Trophoblast cell (in vitro differentiated cells and primary cell): ENCODE data around the gene LINGO3.

ENCODE experiments used
- DNase-seq, 2 donors: peaks; one replicate each; pipeline ENCODE4 v3.0.0-alpha.2; 2016
- H2AFZ ChIP-seq: 2 replicates; pipeline ENCODE4 v1.6.1; 2013; ENCODE audit warnings: low read length, moderate library complexity, mild to moderate bottlenecking; ENCODE audit not compliant: insufficient read depth, poor library complexity
- H2AK5ac ChIP-seq: 2 replicates; pipeline ENCODE4 v1.6.1; 2013; ENCODE audit warnings: mild to moderate bottlenecking, low read length
- H2BK120ac ChIP-seq: 2 replicates; pipeline ENCODE4 v1.6.1; 2013; ENCODE audit warnings: low read length, mild to moderate bottlenecking, moderate library complexity; ENCODE audit not compliant: insufficient read depth, poor library complexity
- H2BK12ac ChIP-seq: 2 replicates; pipeline ENCODE4 v1.6.1; 2013; ENCODE audit warnings: mild to moderate bottlenecking, low read length, moderate library complexity
- H2BK5ac ChIP-seq: 2 replicates; pipeline ENCODE4 v1.6.1; 2013; ENCODE audit warnings: low read length, low read depth, moderate library complexity, mild to moderate bottlenecking; ENCODE audit not compliant: poor library complexity
- H3K14ac ChIP-seq: 2 replicates; pipeline ENCODE4 v1.6.1; 2013; ENCODE audit warnings: mild to moderate bottlenecking, low read length
- H3K18ac ChIP-seq: 2 replicates; pipeline ENCODE4 v1.6.1; 2013; ENCODE audit warnings: mild to moderate bottlenecking, low read length
- H3K23ac ChIP-seq: 2 replicates; pipeline ENCODE4 v1.6.1; 2013; ENCODE audit warnings: low read length
- H3K27ac ChIP-seq: 2 replicates; pipeline ENCODE4 v1.5.1; 2013; ENCODE audit warnings: low read depth, mild to moderate bottlenecking, inconsistent platforms, low read length, moderate library complexity
- H3K27me3 ChIP-seq: 2 replicates; pipeline ENCODE4 v1.6.1; 2013; ENCODE audit warnings: inconsistent platforms, mild to moderate bottlenecking, low read length, moderate library complexity; ENCODE audit not compliant: insufficient read depth
- H3K36me3 ChIP-seq, 2 experiments: 1 replicate in 1 of 2; 2 replicates in 1 of 2; pipeline ENCODE4 v1.6.1; 2013; ENCODE audit warnings: low read length in 2 of 2, mild to moderate bottlenecking in 2 of 2, moderate library complexity in 1 of 2; ENCODE audit not compliant: insufficient read depth in 2 of 2, control insufficient read depth in 1 of 2
- H3K4ac ChIP-seq: 2 replicates; pipeline ENCODE4 v1.6.1; 2013; ENCODE audit warnings: low read depth, mild to moderate bottlenecking, low read length, moderate library complexity
- H3K4me1 ChIP-seq, 2 experiments: 1 replicate in 1 of 2; 2 replicates in 1 of 2; pipeline ENCODE4 v1.6.1; 2013; ENCODE audit warnings: low read length in 2 of 2, mild to moderate bottlenecking in 2 of 2, moderate library complexity in 1 of 2; ENCODE audit not compliant: insufficient read depth in 2 of 2, control insufficient read depth in 1 of 2
- H3K4me2 ChIP-seq: 2 replicates; pipeline ENCODE4 v1.6.1; 2013; ENCODE audit warnings: inconsistent platforms, mild to moderate bottlenecking, low read length, moderate library complexity
- H3K4me3 ChIP-seq: 2 replicates; pipeline ENCODE4 v1.5.1; 2013; ENCODE audit warnings: mild to moderate bottlenecking, low read depth, low read length, inconsistent platforms
- H3K79me1 ChIP-seq: one replicate; pipeline ENCODE4 v1.6.1; 2013; ENCODE audit warnings: low read length
- H3K79me2 ChIP-seq: 2 replicates; pipeline ENCODE4 v1.6.1; 2013; ENCODE audit warnings: low read length, mild to moderate bottlenecking; ENCODE audit not compliant: control insufficient read depth, insufficient read depth, poor library complexity
- H3K9ac ChIP-seq: 2 replicates; pipeline ENCODE4 v1.6.1; 2013; ENCODE audit warnings: mild to moderate bottlenecking, low read length
- H3K9me3 ChIP-seq: 2 replicates; pipeline ENCODE4 v1.6.1; 2013; ENCODE audit warnings: low read depth, mild to moderate bottlenecking, control low read depth, inconsistent platforms, low read length; ENCODE audit not compliant: insufficient read depth
- H4K12ac ChIP-seq: 2 replicates; pipeline ENCODE4 v1.6.1; 2013; ENCODE audit warnings: low read depth, mild to moderate bottlenecking, low read length, moderate library complexity
- H4K8ac ChIP-seq: 2 replicates; pipeline ENCODE4 v1.6.1; 2013; ENCODE audit warnings: low read depth, mild to moderate bottlenecking, low read length, moderate library complexity
- H4K91ac ChIP-seq: one replicate; pipeline ENCODE4 v1.6.1; 2013; ENCODE audit warnings: low read depth, mild to moderate bottlenecking, low read length, moderate library complexity
- WGBS: extraction: QIAGEN DNeasy Blood & Tissue Kit; methylation state at CpG from one replicate; pipeline ENCODE4 v1.1.7; 2013; ENCODE audit warnings: missing lambda C conversion rate; ENCODE audit not compliant: insufficient read length, insufficient coverage; ENCODE audit errors: extremely low coverage; 5-methylcytosine and 5-hydroxymethylcytosine counted together

LINGO3 gene

DNA sequence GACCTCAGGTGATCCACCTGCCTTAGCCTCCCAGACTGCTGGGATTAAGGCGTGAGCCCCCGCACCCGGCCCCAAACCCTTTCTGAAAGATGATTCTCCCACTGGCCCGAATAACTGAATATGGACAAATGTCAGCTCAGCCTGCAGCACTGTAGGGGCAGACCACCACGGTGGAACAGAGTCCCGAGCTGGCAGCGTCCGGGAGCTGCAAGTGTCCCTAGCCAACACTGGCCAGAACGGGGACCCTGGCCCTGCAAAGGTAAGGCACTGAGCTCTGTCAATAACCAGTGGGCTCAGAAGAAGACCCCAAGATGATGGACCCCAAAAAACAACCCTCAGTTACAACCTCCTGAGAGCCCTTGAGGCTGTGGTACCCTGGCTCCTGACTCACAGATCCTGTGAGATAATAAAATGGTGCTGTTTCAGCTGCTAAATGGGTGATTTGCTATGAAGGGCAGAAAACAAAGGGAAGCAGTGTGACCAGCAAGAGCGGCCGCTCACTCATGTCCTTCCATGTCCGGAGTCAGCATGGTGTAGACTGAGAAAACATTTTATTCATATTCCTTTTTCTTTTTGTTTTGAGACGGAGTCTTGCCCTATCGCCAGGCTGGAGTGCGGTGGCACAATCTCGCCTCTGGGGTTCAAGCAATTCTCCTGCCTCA is 18.9 kb upstream of the LINGO3 start:
- H3K79me1 ChIP-seq, result peaks cover 8% of the 10 kb centered on the region
- no peak overlapping the region for H3K18ac ChIP-seq
- H3K27ac ChIP-seq, result no peak overlapping the region
- no peaks in the 10 kb centered on the region for H3K9me3 ChIP-seq
- no peak overlapping the region for H3K14ac ChIP-seq
- no peak overlapping the region for H4K12ac ChIP-seq
- H3K79me2 ChIP-seq, result peaks cover 10% of the 10 kb centered on the region
- no CpG with 5 or more reads among the region's 16 CpGs for WGBS
- H4K8ac ChIP-seq, result no peak overlapping the region
- no peaks in the 10 kb centered on the region for H3K27me3 ChIP-seq
- no peak overlapping the region for H2AK5ac ChIP-seq
- no peak overlapping the region for H3K4ac ChIP-seq
- peaks cover 35 to 38% of the 10 kb centered on the region in 2 experiments for H3K36me3 ChIP-seq
- no peak overlapping the region for H3K4me3 ChIP-seq
- H2BK120ac ChIP-seq, result no peak overlapping the region
- DNase-seq, result no peak
- H2BK5ac ChIP-seq, result no peak overlapping the region
- no peak overlapping the region for H3K9ac ChIP-seq
- no peak overlapping the region for H3K4me2 ChIP-seq
- H3K23ac ChIP-seq, result no peak overlapping the region
- H2BK12ac ChIP-seq, result no peak overlapping the region
- H2AFZ ChIP-seq, result no peak overlapping the region
- H3K4me1 ChIP-seq, result peaks cover 8 to 19% of the 10 kb centered on the region in 2 experiments
- H4K91ac ChIP-seq, result no peak overlapping the region

DNA sequence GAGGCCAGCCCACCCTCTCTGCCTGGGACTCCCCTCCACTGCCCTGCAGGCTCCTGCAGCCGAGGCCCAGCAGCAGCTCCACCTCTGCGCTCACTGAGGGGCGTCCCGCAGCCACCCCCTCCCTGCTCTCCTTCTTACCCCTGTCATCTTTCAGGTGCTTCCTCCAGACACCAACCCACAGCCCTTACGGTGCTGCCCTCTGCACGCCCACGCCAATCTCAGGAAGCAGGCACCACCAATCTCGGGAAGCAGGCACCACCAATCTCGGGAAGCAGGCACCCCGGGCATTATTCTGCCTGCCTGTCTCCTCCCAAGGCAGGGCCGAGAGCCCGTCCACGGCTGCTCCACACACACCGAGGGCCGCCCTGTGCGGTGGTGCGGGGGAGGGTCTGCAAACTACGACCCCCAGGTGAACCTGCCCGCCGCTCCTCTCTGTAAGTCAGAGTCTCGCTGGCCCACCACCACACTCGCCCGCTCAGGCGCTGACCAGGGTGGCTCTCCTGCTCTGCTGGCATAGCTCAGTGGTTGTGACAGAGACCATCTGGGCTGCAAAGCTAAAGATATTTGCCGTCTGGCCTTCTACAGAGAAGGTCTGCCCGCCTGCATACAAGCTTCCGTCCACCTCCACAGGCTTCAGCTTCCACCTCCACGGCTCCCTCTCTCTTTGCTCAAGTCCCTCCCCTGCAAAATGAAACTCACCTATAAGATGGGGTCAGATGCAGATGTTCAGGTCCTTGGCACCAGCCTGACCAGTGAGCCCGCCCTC is 17.5 kb upstream of the LINGO3 start:
- no peaks in the 10 kb centered on the region for H3K27me3 ChIP-seq
- H3K36me3 ChIP-seq, result peaks cover 45 to 49% of the 10 kb centered on the region in 2 experiments
- no peak overlapping the region for H2BK5ac ChIP-seq
- H3K27ac ChIP-seq, result no peak overlapping the region
- H3K4me3 ChIP-seq, result no peak overlapping the region
- no peak overlapping the region for H3K4ac ChIP-seq
- H4K8ac ChIP-seq, result no peak overlapping the region
- H3K23ac ChIP-seq, result no peak overlapping the region
- H4K12ac ChIP-seq, result no peak overlapping the region
- no peak overlapping the region for H3K14ac ChIP-seq
- H2BK120ac ChIP-seq, result no peak overlapping the region
- peaks cover 8 to 15% of the 10 kb centered on the region in 2 experiments for H3K4me1 ChIP-seq
- no peak for DNase-seq
- H2AK5ac ChIP-seq, result no peak overlapping the region
- no peak overlapping the region for H2BK12ac ChIP-seq
- H3K4me2 ChIP-seq, result no peak overlapping the region
- WGBS, result no CpG with 5 or more reads among the region's 29 CpGs
- H4K91ac ChIP-seq, result no peak overlapping the region
- no peak overlapping the region for H2AFZ ChIP-seq
- H3K9me3 ChIP-seq, result peaks cover 2% of the 10 kb centered on the region
- no peak overlapping the region for H3K18ac ChIP-seq
- H3K79me2 ChIP-seq, result peaks cover 10% of the 10 kb centered on the region
- H3K9ac ChIP-seq, result no peak overlapping the region
- H3K79me1 ChIP-seq, result peaks cover 8% of the 10 kb centered on the region

DNA sequence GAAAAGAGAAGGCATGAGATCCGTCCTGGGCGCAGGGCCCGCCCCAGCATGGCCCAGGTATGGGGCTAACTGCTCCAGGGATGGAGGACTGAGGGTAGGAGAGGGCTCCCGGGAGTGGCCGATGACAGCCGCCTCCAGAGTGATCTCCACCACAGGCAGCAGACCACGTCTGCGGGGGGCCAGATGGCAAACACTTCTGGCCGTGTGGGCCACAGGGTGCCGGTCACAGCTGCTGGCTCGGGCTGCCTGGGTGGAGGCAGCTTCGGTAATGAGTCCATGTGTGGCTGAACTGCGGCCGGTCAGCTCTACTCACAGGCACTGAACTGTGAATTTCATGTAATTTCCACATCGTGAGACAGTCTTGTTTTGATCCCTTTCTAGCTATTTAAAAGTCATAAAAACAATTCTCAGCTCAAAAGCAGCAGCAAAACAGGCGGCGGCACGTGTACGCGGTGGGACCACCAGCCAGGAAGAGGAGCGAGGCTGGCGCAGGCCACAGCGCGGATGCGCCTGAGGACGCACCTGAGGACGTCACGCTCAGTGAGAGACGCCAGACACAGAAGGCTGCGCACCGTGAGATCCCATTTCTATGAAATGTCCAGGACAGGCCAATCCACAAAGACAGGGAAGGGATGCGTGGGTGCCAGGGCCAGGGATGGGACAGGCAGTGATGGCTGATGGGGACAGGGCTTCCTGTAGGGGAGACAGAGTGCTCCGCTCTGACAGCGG is 16.4 kb upstream of the LINGO3 start:
- H3K4me1 ChIP-seq, result peaks cover 5 to 8% of the 10 kb centered on the region in 2 experiments
- no peak overlapping the region for H2BK12ac ChIP-seq
- H2BK5ac ChIP-seq, result no peak overlapping the region
- no peak overlapping the region for H3K23ac ChIP-seq
- no peak overlapping the region for H2BK120ac ChIP-seq
- no peak overlapping the region for H2AK5ac ChIP-seq
- no CpG with 5 or more reads among the region's 34 CpGs for WGBS
- H4K12ac ChIP-seq, result no peak overlapping the region
- no peak overlapping the region for H3K4ac ChIP-seq
- H2AFZ ChIP-seq, result no peak overlapping the region
- no peak for DNase-seq
- H3K4me3 ChIP-seq, result no peak overlapping the region
- no peak overlapping the region for H3K14ac ChIP-seq
- no peak overlapping the region for H3K9ac ChIP-seq
- H3K27ac ChIP-seq, result no peak overlapping the region
- no peak overlapping the region for H4K91ac ChIP-seq
- no peaks in the 10 kb centered on the region for H3K27me3 ChIP-seq
- no peak overlapping the region for H3K18ac ChIP-seq
- no peak overlapping the region for H3K4me2 ChIP-seq
- no peak overlapping the region for H4K8ac ChIP-seq
- peaks cover 10% of the 10 kb centered on the region for H3K79me2 ChIP-seq
- H3K79me1 ChIP-seq, result peaks cover 8% of the 10 kb centered on the region
- peaks cover 2% of the 10 kb centered on the region for H3K9me3 ChIP-seq
- peaks cover 45 to 49% of the 10 kb centered on the region in 2 experiments for H3K36me3 ChIP-seq

DNA sequence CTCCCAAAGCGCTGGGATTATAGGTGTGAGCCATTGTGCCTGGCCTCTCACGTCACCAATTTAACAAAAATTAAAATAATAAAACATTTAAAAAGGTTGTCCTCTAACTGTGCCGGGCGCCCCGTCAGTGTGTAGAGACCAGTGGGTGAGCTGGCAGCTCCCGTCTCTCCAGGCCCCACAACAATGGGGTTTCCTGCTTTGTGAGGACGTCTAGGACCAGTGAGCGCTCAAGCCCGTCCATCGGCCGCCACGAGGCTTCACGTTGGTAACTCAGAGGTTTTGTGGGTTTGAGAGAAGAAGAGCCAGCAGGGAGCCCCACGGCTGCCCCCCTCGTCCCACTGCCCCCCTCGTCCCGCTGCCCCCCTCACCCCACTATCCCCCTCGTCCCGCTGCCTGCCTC is 15.8 kb upstream of the LINGO3 start:
- peaks cover 5% of the 10 kb centered on the region for H3K79me1 ChIP-seq
- H4K91ac ChIP-seq, result no peak overlapping the region
- H4K8ac ChIP-seq, result no peak overlapping the region
- H3K4me1 ChIP-seq, result peaks cover 2 to 3% of the 10 kb centered on the region in 2 experiments
- no peak overlapping the region for H3K18ac ChIP-seq
- no peak overlapping the region for H3K9ac ChIP-seq
- no CpG with 5 or more reads among the region's 19 CpGs for WGBS
- no peak overlapping the region for H2BK120ac ChIP-seq
- peaks cover 2% of the 10 kb centered on the region for H3K9me3 ChIP-seq
- H4K12ac ChIP-seq, result no peak overlapping the region
- DNase-seq, result no peak
- peaks cover 4% of the 10 kb centered on the region for H3K79me2 ChIP-seq
- H3K14ac ChIP-seq, result no peak overlapping the region
- H3K23ac ChIP-seq, result no peak overlapping the region
- no peak overlapping the region for H2BK5ac ChIP-seq
- no peak overlapping the region for H3K4me2 ChIP-seq
- H3K4me3 ChIP-seq, result no peak overlapping the region
- H3K27ac ChIP-seq, result no peak overlapping the region
- H3K36me3 ChIP-seq, result peaks cover 45 to 49% of the 10 kb centered on the region in 2 experiments
- H2AFZ ChIP-seq, result no peak overlapping the region
- H3K4ac ChIP-seq, result no peak overlapping the region
- H3K27me3 ChIP-seq, result no peaks in the 10 kb centered on the region
- no peak overlapping the region for H2BK12ac ChIP-seq
- no peak overlapping the region for H2AK5ac ChIP-seq
